ENCODE results near the gene BNIP2.

The BNIP2 gene

GRCh38 chr15:59656897-59657634, 32.1 kb downstream of the BNIP2 start, which contains the start of gene GTF2A2 (continued):
- TF ChIP-seq, protein P1, sequence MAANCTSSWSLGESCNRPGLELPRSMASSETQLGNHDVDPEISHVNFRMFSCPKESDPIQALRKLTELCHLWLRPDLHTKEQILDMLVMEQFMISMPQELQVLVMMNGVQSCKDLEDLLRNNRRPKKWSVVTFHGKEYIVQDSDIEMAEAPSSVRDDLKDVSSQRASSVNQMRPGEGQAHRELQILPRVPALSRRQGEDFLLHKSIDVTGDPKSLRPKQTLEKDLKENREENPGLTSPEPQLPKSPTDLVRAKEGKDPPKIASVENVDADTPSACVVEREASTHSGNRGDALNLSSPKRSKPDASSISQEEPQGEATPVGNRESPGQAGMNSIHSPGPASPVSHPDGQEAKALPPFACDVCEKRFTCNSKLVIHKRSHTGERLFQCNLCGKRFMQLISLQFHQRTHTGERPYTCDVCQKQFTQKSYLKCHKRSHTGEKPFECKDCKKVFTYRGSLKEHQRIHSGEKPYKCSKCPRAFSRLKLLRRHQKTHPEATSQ (tag by site-specific recombination; IDR thresholded peaks at IDR 0.05) = no peak
- TF ChIP-seq ZNF530 (tag by site-specific recombination; IDR thresholded peaks at IDR 0.05; ENCODE audit: low read depth) (no peak), ZNF155 (tag by site-specific recombination; IDR thresholded peaks at IDR 0.05) (no peak), ZNF544 (tag by site-specific recombination; IDR thresholded peaks at IDR 0.05) (no peak), ZNF335 (tag by site-specific recombination; conservative IDR thresholded peaks at IDR 0.05) (peak; percentile 73), KLF10 (tag by site-specific recombination; IDR thresholded peaks at IDR 0.05) (0 out of 2 replicates have a peak, but pooled peaks have one; percentile 34), ZNF324 (tag by site-specific recombination; IDR thresholded peaks at IDR 0.05) (no peak), PATZ1 (tag by site-specific recombination; IDR thresholded peaks at IDR 0.05) (peak; percentile 56; the same call in 1 of the 2 replicates), ZNF16 (tag by site-specific recombination; IDR thresholded peaks at IDR 0.05; ENCODE audit: low read depth) (no peak), ZNF350 (tag by site-specific recombination; IDR thresholded peaks at IDR 0.05) (no peak), ZBTB48 (tag by site-specific recombination; IDR thresholded peaks at IDR 0.05) (peak; percentile 25; the same call in 1 of the 2 replicates), SP2 (tag by site-specific recombination; IDR thresholded peaks at IDR 0.05) (peak; percentile 83), ZXDB (tag by site-specific recombination; IDR thresholded peaks at IDR 0.05) (no peak), ZNF600 (tag by site-specific recombination; IDR thresholded peaks at IDR 0.05) (no peak), BCL11A (tag by site-specific recombination; IDR thresholded peaks at IDR 0.05; ENCODE audit: low read depth) (no peak), ZBTB8A (tag by site-specific recombination; IDR thresholded peaks at IDR 0.05) (no peak; the same call in 1 of the 2 replicates), OSR2 (tag by site-specific recombination; IDR thresholded peaks at IDR 0.05) (peak; percentile 57), ZNF76 (tag by site-specific recombination; IDR thresholded peaks at IDR 0.05; ENCODE audit: borderline replicate concordance, low read depth) (peak; percentile 50; the same call in 1 of the 2 replicates), ZNF366 (tag by site-specific recombination; conservative IDR thresholded peaks at IDR 0.05) (no peak), TCF7L2 (IDR thresholded peaks at IDR 0.05; ENCODE audit: borderline replicate concordance, low read depth, low read length) (no peak), ZNF660 (tag by site-specific recombination; IDR thresholded peaks at IDR 0.05) (0 out of 2 replicates have a peak, but pooled peaks have one; percentile 66), GLI4 (tag by site-specific recombination; IDR thresholded peaks at IDR 0.05) (0 out of 2 replicates have a peak, but pooled peaks have one; percentile 22)
- TF ChIP-seq, protein P2, sequence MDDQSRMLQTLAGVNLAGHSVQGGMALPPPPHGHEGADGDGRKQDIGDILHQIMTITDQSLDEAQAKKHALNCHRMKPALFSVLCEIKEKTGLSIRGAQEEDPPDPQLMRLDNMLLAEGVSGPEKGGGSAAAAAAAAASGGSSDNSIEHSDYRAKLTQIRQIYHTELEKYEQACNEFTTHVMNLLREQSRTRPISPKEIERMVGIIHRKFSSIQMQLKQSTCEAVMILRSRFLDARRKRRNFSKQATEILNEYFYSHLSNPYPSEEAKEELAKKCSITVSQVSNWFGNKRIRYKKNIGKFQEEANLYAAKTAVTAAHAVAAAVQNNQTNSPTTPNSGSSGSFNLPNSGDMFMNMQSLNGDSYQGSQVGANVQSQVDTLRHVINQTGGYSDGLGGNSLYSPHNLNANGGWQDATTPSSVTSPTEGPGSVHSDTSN (CRISPR knock-in tag; IDR thresholded peaks at IDR 0.05) = 0 out of 2 replicates have a peak, but pooled peaks have one; percentile 24
- TF ChIP-seq, protein P3, sequence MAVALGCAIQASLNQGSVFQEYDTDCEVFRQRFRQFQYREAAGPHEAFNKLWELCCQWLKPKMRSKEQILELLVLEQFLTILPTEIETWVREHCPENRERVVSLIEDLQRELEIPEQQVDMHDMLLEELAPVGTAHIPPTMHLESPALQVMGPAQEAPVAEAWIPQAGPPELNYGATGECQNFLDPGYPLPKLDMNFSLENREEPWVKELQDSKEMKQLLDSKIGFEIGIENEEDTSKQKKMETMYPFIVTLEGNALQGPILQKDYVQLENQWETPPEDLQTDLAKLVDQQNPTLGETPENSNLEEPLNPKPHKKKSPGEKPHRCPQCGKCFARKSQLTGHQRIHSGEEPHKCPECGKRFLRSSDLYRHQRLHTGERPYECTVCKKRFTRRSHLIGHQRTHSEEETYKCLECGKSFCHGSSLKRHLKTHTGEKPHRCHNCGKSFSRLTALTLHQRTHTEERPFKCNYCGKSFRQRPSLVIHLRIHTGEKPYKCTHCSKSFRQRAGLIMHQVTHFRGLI (tag by site-specific recombination; IDR thresholded peaks at IDR 0.05) = no peak
- TF ChIP-seq, protein P4, sequence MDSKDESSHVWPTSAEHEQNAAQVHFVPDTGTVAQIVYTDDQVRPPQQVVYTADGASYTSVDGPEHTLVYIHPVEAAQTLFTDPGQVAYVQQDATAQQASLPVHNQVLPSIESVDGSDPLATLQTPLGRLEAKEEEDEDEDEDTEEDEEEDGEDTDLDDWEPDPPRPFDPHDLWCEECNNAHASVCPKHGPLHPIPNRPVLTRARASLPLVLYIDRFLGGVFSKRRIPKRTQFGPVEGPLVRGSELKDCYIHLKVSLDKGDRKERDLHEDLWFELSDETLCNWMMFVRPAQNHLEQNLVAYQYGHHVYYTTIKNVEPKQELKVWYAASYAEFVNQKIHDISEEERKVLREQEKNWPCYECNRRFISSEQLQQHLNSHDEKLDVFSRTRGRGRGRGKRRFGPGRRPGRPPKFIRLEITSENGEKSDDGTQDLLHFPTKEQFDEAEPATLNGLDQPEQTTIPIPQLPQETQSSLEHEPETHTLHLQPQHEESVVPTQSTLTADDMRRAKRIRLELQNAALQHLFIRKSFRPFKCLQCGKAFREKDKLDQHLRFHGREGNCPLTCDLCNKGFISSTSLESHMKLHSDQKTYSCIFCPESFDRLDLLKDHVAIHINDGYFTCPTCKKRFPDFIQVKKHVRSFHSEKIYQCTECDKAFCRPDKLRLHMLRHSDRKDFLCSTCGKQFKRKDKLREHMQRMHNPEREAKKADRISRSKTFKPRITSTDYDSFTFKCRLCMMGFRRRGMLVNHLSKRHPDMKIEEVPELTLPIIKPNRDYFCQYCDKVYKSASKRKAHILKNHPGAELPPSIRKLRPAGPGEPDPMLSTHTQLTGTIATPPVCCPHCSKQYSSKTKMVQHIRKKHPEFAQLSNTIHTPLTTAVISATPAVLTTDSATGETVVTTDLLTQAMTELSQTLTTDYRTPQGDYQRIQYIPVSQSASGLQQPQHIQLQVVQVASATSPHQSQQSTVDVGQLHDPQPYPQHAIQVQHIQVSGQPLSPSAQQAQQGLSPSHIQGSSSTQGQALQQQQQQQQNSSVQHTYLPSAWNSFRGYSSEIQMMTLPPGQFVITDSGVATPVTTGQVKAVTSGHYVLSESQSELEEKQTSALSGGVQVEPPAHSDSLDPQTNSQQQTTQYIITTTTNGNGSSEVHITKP (tag by site-specific recombination; IDR thresholded peaks at IDR 0.05) = peak; percentile 12; the same call in 1 of the 2 replicates
- TF ChIP-seq, protein P5, sequence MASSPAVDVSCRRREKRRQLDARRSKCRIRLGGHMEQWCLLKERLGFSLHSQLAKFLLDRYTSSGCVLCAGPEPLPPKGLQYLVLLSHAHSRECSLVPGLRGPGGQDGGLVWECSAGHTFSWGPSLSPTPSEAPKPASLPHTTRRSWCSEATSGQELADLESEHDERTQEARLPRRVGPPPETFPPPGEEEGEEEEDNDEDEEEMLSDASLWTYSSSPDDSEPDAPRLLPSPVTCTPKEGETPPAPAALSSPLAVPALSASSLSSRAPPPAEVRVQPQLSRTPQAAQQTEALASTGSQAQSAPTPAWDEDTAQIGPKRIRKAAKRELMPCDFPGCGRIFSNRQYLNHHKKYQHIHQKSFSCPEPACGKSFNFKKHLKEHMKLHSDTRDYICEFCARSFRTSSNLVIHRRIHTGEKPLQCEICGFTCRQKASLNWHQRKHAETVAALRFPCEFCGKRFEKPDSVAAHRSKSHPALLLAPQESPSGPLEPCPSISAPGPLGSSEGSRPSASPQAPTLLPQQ (tag by site-specific recombination; IDR thresholded peaks at IDR 0.05) = peak; percentile 51
- TF ChIP-seq, protein P6, sequence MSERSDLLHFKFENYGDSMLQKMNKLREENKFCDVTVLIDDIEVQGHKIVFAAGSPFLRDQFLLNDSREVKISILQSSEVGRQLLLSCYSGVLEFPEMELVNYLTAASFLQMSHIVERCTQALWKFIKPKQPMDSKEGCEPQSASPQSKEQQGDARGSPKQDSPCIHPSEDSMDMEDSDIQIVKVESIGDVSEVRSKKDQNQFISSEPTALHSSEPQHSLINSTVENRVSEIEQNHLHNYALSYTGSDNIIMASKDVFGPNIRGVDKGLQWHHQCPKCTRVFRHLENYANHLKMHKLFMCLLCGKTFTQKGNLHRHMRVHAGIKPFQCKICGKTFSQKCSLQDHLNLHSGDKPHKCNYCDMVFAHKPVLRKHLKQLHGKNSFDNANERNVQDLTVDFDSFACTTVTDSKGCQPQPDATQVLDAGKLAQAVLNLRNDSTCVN (tag by site-specific recombination; optimal IDR thresholded peaks at IDR 0.05) = peak; percentile 26

Data from HEK293 (cell line).